Activated CD4-positive, alpha-beta memory T cell treated with anti-CD3 and anti-CD28 coated beads, Interleukin-2, amount 10 ng/mL, durations not matched to agents 7 days and 5 days (primary cell): Measurements from ENCODE around the gene NPIPB2. TPM values are rescaled to one million over a fixed set of nuclear protein-coding genes. Genes with fewer than 3 reads are reported as not detected.
"Not testable (repeated sequence)": the region's sequence is repeated elsewhere in the genome, so short reads cannot be mapped to it uniquely, and the experiment has no call there.

ENCODE experiments used
- CTCF ChIA-PET: fragments of 350-600 bp; sonication (Branson Sonifier 250); formaldehyde crosslinking; loops from one replicate; lab custom pipeline; 2021; ENCODE audit warnings: antibody characterized with exemption, inconsistent platforms; lab: Charles Lee
- POLR2A ChIA-PET: fragments of 350-600 bp; sonication (Branson Sonifier 250); formaldehyde crosslinking; loops from one replicate; lab custom pipeline; 2021; ENCODE audit warnings: antibody characterized with exemption; lab: Charles Lee
- DNase-seq: peaks from one replicate; pipeline ENCODE4 v3.0.0-alpha.2; 2020
- H3K27ac Mint-ChIP-seq: one replicate; pipeline ENCODE4 v1.8.0; 2021; ENCODE audit warnings: mild to moderate bottlenecking, mixed read lengths
- H3K27me3 Mint-ChIP-seq: one replicate; pipeline ENCODE4 v1.8.0; 2021; ENCODE audit warnings: mixed read lengths
- H3K36me3 Mint-ChIP-seq: one replicate; pipeline ENCODE4 v1.8.0; 2021; ENCODE audit warnings: low read depth, mixed read lengths
- H3K4me1 Mint-ChIP-seq: one replicate; pipeline ENCODE4 v1.8.0; 2021; ENCODE audit warnings: mixed read lengths
- H3K4me3 Mint-ChIP-seq: one replicate; pipeline ENCODE4 v1.8.0; 2021; ENCODE audit warnings: mild to moderate bottlenecking, mixed read lengths
- H3K9me3 Mint-ChIP-seq: one replicate; pipeline ENCODE4 v1.8.0; 2021; ENCODE audit warnings: mixed read lengths
- total RNA-seq, 2 experiments: library from RNA; stranded (reverse); gene quantifications; one replicate each; pipeline ENCODE4 v1.2.3, GENCODE V29; 2021

The NPIPB2 gene
- total RNA-seq: 1 to 10 TPM; 5.5 to 8.1 TPM

- H3K27me3 Mint-ChIP-seq, POLR2A ChIA-PET, H3K9me3 Mint-ChIP-seq, CTCF ChIA-PET, H3K4me3 Mint-ChIP-seq, H3K27ac Mint-ChIP-seq, H3K4me1 Mint-ChIP-seq, DNase-seq, H3K36me3 Mint-ChIP-seq: not testable (repeated sequence)
Measured at GRCh38 chr16:11941945-11942344, at the start of gene NPIPB2. NPIPB2 (minus strand) TSS chr16:11942045; CDS start chr16:11942045, 0 bp downstream.

GRCh38 chr16:11990702-11991390, 49.0 kb upstream of the NPIPB2 start:
- CTCF ChIA-PET: no interaction called here
- Mint-ChIP-seq H3K9me3 (no peaks in the 10 kb centered on the region), H3K27ac (no peak overlapping the region), H3K4me1 (no peaks in the 10 kb centered on the region), H3K36me3 (no peaks in the 10 kb centered on the region), H3K4me3 (no peak overlapping the region), H3K27me3 (no peaks in the 10 kb centered on the region)
- DNase-seq: no peak
- POLR2A ChIA-PET: no interaction called here

- Mint-ChIP-seq H3K4me3 (no peak overlapping the region), H3K36me3 (no peaks in the 10 kb centered on the region), H3K4me1 (no peaks in the 10 kb centered on the region), H3K27me3 (no peaks in the 10 kb centered on the region), H3K27ac (no peak overlapping the region), H3K9me3 (no peaks in the 10 kb centered on the region)
- ChIA-PET POLR2A (no interaction called here), CTCF (no interaction called here)
- no peak for DNase-seq
Measured at GRCh38 chr16:11988258-11988978, 46.6 kb upstream of the NPIPB2 start.

GRCh38 chr16:11986521-11987057, 44.7 kb upstream of the NPIPB2 start:
- Mint-ChIP-seq H3K9me3 (no peaks in the 10 kb centered on the region), H3K4me1 (no peaks in the 10 kb centered on the region), H3K27me3 (no peaks in the 10 kb centered on the region), H3K36me3 (no peaks in the 10 kb centered on the region), H3K27ac (no peak overlapping the region), H3K4me3 (no peak overlapping the region)
- ChIA-PET POLR2A (no interaction called here), CTCF (no interaction called here)
- no peak for DNase-seq

GRCh38 chr16:11985250-11985649, 43.4 kb upstream of the NPIPB2 start:
- CTCF ChIA-PET: no interaction called here
- H3K4me3 Mint-ChIP-seq: no peak overlapping the region

GRCh38 chr16:11980136-11980844, 38.4 kb upstream of the NPIPB2 start:
- Mint-ChIP-seq H3K36me3 (peaks cover 2% of the 10 kb centered on the region), H3K27ac (no peak overlapping the region), H3K4me3 (no peak overlapping the region), H3K9me3 (no peaks in the 10 kb centered on the region), H3K4me1 (peaks cover 36% of the 10 kb centered on the region), H3K27me3 (no peaks in the 10 kb centered on the region)
- ChIA-PET CTCF (interaction anchor here (1.7 kb wide), 1 partner anchor 115 kb away, joined by 5 read pairs; no protein-coding TSS in a partner anchor), POLR2A (no interaction called here)
- DNase-seq: no peak

More at GRCh38 chr16:11985250-11985649, 43.4 kb upstream of the NPIPB2 start:
- no peaks in the 10 kb centered on the region for H3K27me3 Mint-ChIP-seq
- DNase-seq: no peak
- peaks cover 2% of the 10 kb centered on the region for H3K4me1 Mint-ChIP-seq
- H3K9me3 Mint-ChIP-seq: no peaks in the 10 kb centered on the region
- POLR2A ChIA-PET: no interaction called here
- no peaks in the 10 kb centered on the region for H3K36me3 Mint-ChIP-seq
- H3K27ac Mint-ChIP-seq: no peak overlapping the region

GRCh38 chr16:11979013-11979672, 37.3 kb upstream of the NPIPB2 start:
- POLR2A ChIA-PET: no interaction called here
- peaks cover 39% of the 10 kb centered on the region for H3K4me1 Mint-ChIP-seq
- H3K36me3 Mint-ChIP-seq: peaks cover 2% of the 10 kb centered on the region
- no peaks in the 10 kb centered on the region for H3K27me3 Mint-ChIP-seq
- DNase-seq: no peak
- no peaks in the 10 kb centered on the region for H3K9me3 Mint-ChIP-seq
- no peak overlapping the region for H3K27ac Mint-ChIP-seq
- H3K4me3 Mint-ChIP-seq: no peak overlapping the region
- CTCF ChIA-PET: interaction anchor here (0.7 to 1.7 kb wide), 2 partner anchors 116 to 1034 kb away, joined by 3 to 5 read pairs; no protein-coding TSS in a partner anchor

- Mint-ChIP-seq H3K9me3 (no peaks in the 10 kb centered on the region), H3K4me3 (peak overlapping the region; percentile 88), H3K27me3 (no peaks in the 10 kb centered on the region), H3K4me1 (peaks cover 43% of the 10 kb centered on the region), H3K27ac (no peak overlapping the region), H3K36me3 (peaks cover 2% of the 10 kb centered on the region)
- no peak for DNase-seq
- ChIA-PET POLR2A (interaction anchor here (1.1 to 2.1 kb wide), 2 partner anchors 13 to 62 kb away, joined by 3 to 8 read pairs; partner anchors contain the start of genes GSPT1 and TNFRSF17), CTCF (interaction anchor here (0.5 to 1.7 kb wide), 3 partner anchors 83 to 117 kb away, joined by 3 to 5 read pairs (median 4); no protein-coding TSS in a partner anchor)
Measured at GRCh38 chr16:11978080-11978479, 36.2 kb upstream of the NPIPB2 start.

GRCh38 chr16:11977376-11978041, 35.7 kb upstream of the NPIPB2 start:
- Mint-ChIP-seq H3K27ac (peak overlapping the region; percentile 49), H3K4me3 (peak overlapping the region; percentile 88), H3K9me3 (no peaks in the 10 kb centered on the region), H3K36me3 (peaks cover 2% of the 10 kb centered on the region), H3K27me3 (no peaks in the 10 kb centered on the region), H3K4me1 (peaks cover 43% of the 10 kb centered on the region)
- ChIA-PET POLR2A (interaction anchor here (1.1 to 2.1 kb wide), 5 partner anchors 12 to 826 kb away, joined by 3 to 8 read pairs (median 4); partner anchors contain the start of genes GSPT1 and TNFRSF17), CTCF (interaction anchor here (0.7 to 1.7 kb wide), 4 partner anchors 12 to 118 kb away, joined by 3 to 5 read pairs (median 4); no protein-coding TSS in a partner anchor)
- no peak for DNase-seq

- H3K4me1 Mint-ChIP-seq: peaks cover 43% of the 10 kb centered on the region
- H3K4me3 Mint-ChIP-seq: peak overlapping the region; percentile 88
- ChIA-PET CTCF (interaction anchor here (0.7 to 1.7 kb wide), 5 partner anchors 11 to 570 kb away, joined by 3 to 5 read pairs (median 3); no protein-coding TSS in a partner anchor), POLR2A (interaction anchor here (0.9 to 2.1 kb wide), 7 partner anchors 11 to 826 kb away, joined by 3 to 8 read pairs (median 4); partner anchors contain the start of genes GSPT1, RSL1D1 and TNFRSF17)
- no peak for DNase-seq
- H3K27me3 Mint-ChIP-seq: no peaks in the 10 kb centered on the region
- peak overlapping the region; percentile 69 for H3K27ac Mint-ChIP-seq
- peaks cover 2% of the 10 kb centered on the region for H3K36me3 Mint-ChIP-seq
- no peaks in the 10 kb centered on the region for H3K9me3 Mint-ChIP-seq
Measured at GRCh38 chr16:11976850-11977375, 35.1 kb upstream of the NPIPB2 start.

- ChIA-PET CTCF (interaction anchor here (0.6 to 1.1 kb wide), 2 partner anchors 24 to 95 kb away, joined by 3 to 4 read pairs; no protein-coding TSS in a partner anchor), POLR2A (interaction anchor here (1.0 kb wide), 1 partner anchor 176 kb away, joined by 3 read pairs; the partner anchor contains the start of gene ZC3H7A)
- no peak for DNase-seq
- H3K9me3 Mint-ChIP-seq: no peaks in the 10 kb centered on the region
- no peaks in the 10 kb centered on the region for H3K27me3 Mint-ChIP-seq
- H3K4me3 Mint-ChIP-seq: no peak overlapping the region
- H3K27ac Mint-ChIP-seq: no peak overlapping the region
- H3K4me1 Mint-ChIP-seq: peaks cover 32% of the 10 kb centered on the region
- H3K36me3 Mint-ChIP-seq: peaks cover 2% of the 10 kb centered on the region
Measured at GRCh38 chr16:11973070-11973469, 31.2 kb upstream of the NPIPB2 start.
